Measurements from ENCODE around the gene PARD6B. TPM values are rescaled to one million over a fixed set of nuclear protein-coding genes. Genes with fewer than 3 reads are reported as not detected.

Gene PARD6B
- total and polyA plus RNA-seq, 2 donors (not counting 3 experiments of a cell fraction or from before 2014, with no cell fraction given), result 0.03 TPM; not detected in 1

DNA sequence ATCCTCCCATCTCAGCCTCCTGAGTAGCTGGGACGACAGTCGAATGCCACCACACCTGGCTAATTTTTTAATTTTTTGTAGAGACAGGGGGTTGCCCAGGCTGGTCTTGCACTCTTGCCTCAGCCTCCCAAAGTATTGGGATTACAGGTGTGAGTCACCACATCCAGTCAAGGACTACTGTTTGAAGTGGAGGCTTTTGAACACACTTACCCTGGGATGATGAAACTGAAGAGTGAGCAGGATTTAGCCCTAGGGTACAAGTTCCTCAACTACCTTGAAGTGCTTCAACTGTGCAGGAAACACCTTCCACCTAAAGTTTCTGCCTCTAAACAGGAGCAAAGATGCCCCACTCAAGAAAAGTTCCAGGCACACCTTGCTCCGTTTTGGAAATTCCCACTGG, 15.7 kb upstream of the PARD6B start:
- no peak overlapping the region for H3K9ac ChIP-seq (replicated peaks; ENCODE audit: extremely low read depth, insufficient read depth, low read length)
- H4K20me1 ChIP-seq (replicated peaks; ENCODE audit: control insufficient read depth, extremely low read depth, insufficient read depth, low read length), result no peaks in the 10 kb centered on the region
- dilution Hi-C loops (cut with MboI; ENCODE audit: extremely low pct_ligation_motif_present, low sequenced_read_pairs), result no loop called here
- ChIA-PET POLR2A (no interaction called here), CTCF (no interaction called here)
- H3K4me3 ChIP-seq (replicated peaks in 1 of 3; ENCODE audit: insufficient read depth in 1 of 3, low read depth in 1 of 3, low read length in 3 of 3), result no peak overlapping the region
- no TSS peak for BruUV-seq (replicated peaks)
- H3K4me1 ChIP-seq (ENCODE audit: control insufficient read depth, extremely low read depth, insufficient read depth, low read length), result no peaks in the 10 kb centered on the region
- H3K4me2 ChIP-seq (ENCODE audit: insufficient read depth, low read length), result no peak overlapping the region
- FAIRE-seq (no peak), DNase-seq (ENCODE audit: low read depth, low spot score) (no peak)
- no peak overlapping the region for H2AFZ ChIP-seq (ENCODE audit: low read depth, low read length)
- no peaks in the 10 kb centered on the region for H3K36me3 ChIP-seq (ENCODE audit: control insufficient read depth in 2 of 2, extremely low read depth in 1 of 2, insufficient read depth in 2 of 2, low read length in 2 of 2)
- H3K79me2 ChIP-seq (ENCODE audit: control insufficient read depth, insufficient read depth, low read length), result no peaks in the 10 kb centered on the region
- peaks cover 3 to 9% of the 10 kb centered on the region in 2 experiments for H3K27me3 ChIP-seq (ENCODE audit: control insufficient read depth in 2 of 2, insufficient read depth in 2 of 2, low read length in 2 of 2)
- intact Hi-C loops (cut with micrococcal nuclease), result no loop called here
- no peak overlapping the region for H3K27ac ChIP-seq (ENCODE audit: insufficient read depth, low read depth, low read length)
- H3K9me1 ChIP-seq (replicated peaks; ENCODE audit: control insufficient read depth, extremely low read depth, insufficient read depth, low read length), result no peaks in the 10 kb centered on the region
- H3K9me3 ChIP-seq (replicated peaks; ENCODE audit: control insufficient read depth, insufficient read depth, low read length), result no peaks in the 10 kb centered on the region
- TF ChIP-seq MYC (IDR thresholded peaks at IDR 0.05; ENCODE audit: low read depth, low read length) (no peak), EZH2 (IDR thresholded peaks at IDR 0.05; ENCODE audit: borderline replicate concordance, low read depth, low read length, severe bottlenecking) (no peak), POLR2A (IDR thresholded peaks at IDR 0.05; ENCODE audit: low read depth, low read length) (no peak)
- TF ChIP-seq, protein P1, sequence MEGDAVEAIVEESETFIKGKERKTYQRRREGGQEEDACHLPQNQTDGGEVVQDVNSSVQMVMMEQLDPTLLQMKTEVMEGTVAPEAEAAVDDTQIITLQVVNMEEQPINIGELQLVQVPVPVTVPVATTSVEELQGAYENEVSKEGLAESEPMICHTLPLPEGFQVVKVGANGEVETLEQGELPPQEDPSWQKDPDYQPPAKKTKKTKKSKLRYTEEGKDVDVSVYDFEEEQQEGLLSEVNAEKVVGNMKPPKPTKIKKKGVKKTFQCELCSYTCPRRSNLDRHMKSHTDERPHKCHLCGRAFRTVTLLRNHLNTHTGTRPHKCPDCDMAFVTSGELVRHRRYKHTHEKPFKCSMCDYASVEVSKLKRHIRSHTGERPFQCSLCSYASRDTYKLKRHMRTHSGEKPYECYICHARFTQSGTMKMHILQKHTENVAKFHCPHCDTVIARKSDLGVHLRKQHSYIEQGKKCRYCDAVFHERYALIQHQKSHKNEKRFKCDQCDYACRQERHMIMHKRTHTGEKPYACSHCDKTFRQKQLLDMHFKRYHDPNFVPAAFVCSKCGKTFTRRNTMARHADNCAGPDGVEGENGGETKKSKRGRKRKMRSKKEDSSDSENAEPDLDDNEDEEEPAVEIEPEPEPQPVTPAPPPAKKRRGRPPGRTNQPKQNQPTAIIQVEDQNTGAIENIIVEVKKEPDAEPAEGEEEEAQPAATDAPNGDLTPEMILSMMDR (IDR thresholded peaks at IDR 0.05; ENCODE audit: extremely low read depth in 1 of 2, insufficient read depth in 1 of 2, low read depth in 1 of 2, low read length in 2 of 2), result no peak

DNA sequence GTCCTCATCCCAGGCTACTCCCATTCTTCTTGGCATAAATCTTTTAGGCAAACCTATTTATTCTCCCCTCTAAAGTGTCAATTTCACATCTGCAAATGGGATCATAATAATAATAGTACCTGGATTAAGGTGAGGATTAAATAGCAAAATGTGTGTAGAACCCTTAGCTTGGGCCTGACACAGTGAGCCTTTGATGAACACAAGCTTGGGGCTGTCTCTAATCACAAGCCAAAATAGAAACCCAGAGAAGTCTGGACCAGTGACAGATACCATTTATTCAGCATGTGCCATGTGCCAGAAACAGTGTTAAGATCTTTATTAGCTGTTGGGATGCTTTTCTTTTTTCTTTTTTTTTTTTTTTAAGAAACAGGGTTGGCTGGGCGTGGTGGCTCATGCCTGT, 14.9 kb upstream of the PARD6B start:
- no peak overlapping the region for H3K4me3 ChIP-seq (replicated peaks in 1 of 3; ENCODE audit: insufficient read depth in 1 of 3, low read depth in 1 of 3, low read length in 3 of 3)
- no peaks in the 10 kb centered on the region for H4K20me1 ChIP-seq (replicated peaks; ENCODE audit: control insufficient read depth, extremely low read depth, insufficient read depth, low read length)
- DNase-seq (ENCODE audit: low read depth, low spot score) (no peak), FAIRE-seq (no peak)
- TF ChIP-seq MYC (IDR thresholded peaks at IDR 0.05; ENCODE audit: low read depth, low read length) (no peak), GATA2 (IDR thresholded peaks at IDR 0.05; ENCODE audit: insufficient read depth, insufficient read length, low read depth, low read length) (no peak), FOS (IDR thresholded peaks at IDR 0.05; ENCODE audit: borderline replicate concordance, insufficient read depth, low read length) (no peak), EZH2 (IDR thresholded peaks at IDR 0.05; ENCODE audit: borderline replicate concordance, low read depth, low read length, severe bottlenecking) (no peak), POLR2A (IDR thresholded peaks at IDR 0.05; ENCODE audit: low read depth, low read length) (no peak), POLR2AphosphoS5 (IDR thresholded peaks at IDR 0.05; ENCODE audit: insufficient read depth, low read depth, low read length) (no peak), JUN (IDR thresholded peaks at IDR 0.05; ENCODE audit: borderline replicate concordance, insufficient read depth, insufficient read length, low read depth) (no peak)
- TF ChIP-seq, protein P1 (IDR thresholded peaks at IDR 0.05; ENCODE audit: extremely low read depth in 1 of 2, insufficient read depth in 1 of 2, low read depth in 1 of 2, low read length in 2 of 2), result no peak
- TF ChIP-seq, protein P2, sequence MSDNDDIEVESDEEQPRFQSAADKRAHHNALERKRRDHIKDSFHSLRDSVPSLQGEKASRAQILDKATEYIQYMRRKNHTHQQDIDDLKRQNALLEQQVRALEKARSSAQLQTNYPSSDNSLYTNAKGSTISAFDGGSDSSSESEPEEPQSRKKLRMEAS (IDR thresholded peaks at IDR 0.05; ENCODE audit: insufficient read depth, insufficient read length), result no peak
- no peak overlapping the region for H3K27ac ChIP-seq (ENCODE audit: insufficient read depth, low read depth, low read length)
- CTCF ChIA-PET, result interaction anchor here (1.6 kb wide), 1 partner anchor 12 kb away, joined by 3 read pairs; no protein-coding TSS in a partner anchor
- intact Hi-C loops (cut with micrococcal nuclease) (no loop called here), dilution Hi-C loops (cut with MboI; ENCODE audit: extremely low pct_ligation_motif_present, low sequenced_read_pairs) (no loop called here)
- H3K9me1 ChIP-seq (replicated peaks; ENCODE audit: control insufficient read depth, extremely low read depth, insufficient read depth, low read length), result no peaks in the 10 kb centered on the region
- H3K4me2 ChIP-seq (ENCODE audit: insufficient read depth, low read length), result no peak overlapping the region
- peaks cover 1 to 7% of the 10 kb centered on the region in 2 experiments for H3K27me3 ChIP-seq (ENCODE audit: control insufficient read depth in 2 of 2, insufficient read depth in 2 of 2, low read length in 2 of 2)
- no peak overlapping the region for H2AFZ ChIP-seq (ENCODE audit: low read depth, low read length)
- H3K4me1 ChIP-seq (ENCODE audit: control insufficient read depth, extremely low read depth, insufficient read depth, low read length), result no peaks in the 10 kb centered on the region
- POLR2A ChIA-PET, result no interaction called here
- no peaks in the 10 kb centered on the region for H3K36me3 ChIP-seq (ENCODE audit: control insufficient read depth in 2 of 2, extremely low read depth in 1 of 2, insufficient read depth in 2 of 2, low read length in 2 of 2)
- no peaks in the 10 kb centered on the region for H3K9me3 ChIP-seq (replicated peaks; ENCODE audit: control insufficient read depth, insufficient read depth, low read length)
- no TSS peak for BruUV-seq (replicated peaks)
- no peak overlapping the region for H3K9ac ChIP-seq (replicated peaks; ENCODE audit: extremely low read depth, insufficient read depth, low read length)
- no peaks in the 10 kb centered on the region for H3K79me2 ChIP-seq (ENCODE audit: control insufficient read depth, insufficient read depth, low read length)

All from endothelial cell of umbilical vein (primary cell).